ENCODE data around the gene RFNG. TPM values are rescaled to one million over a fixed set of nuclear protein-coding genes. Genes with fewer than 3 reads are reported as not detected.
A peak's percentile ranks its signal among the peaks of the same experiment; 100 is the strongest.

Gene RFNG
- total RNA-seq, 4 donors from 2014 or later, result 33.2 to 92.0 (median 48.8) TPM

DNA sequence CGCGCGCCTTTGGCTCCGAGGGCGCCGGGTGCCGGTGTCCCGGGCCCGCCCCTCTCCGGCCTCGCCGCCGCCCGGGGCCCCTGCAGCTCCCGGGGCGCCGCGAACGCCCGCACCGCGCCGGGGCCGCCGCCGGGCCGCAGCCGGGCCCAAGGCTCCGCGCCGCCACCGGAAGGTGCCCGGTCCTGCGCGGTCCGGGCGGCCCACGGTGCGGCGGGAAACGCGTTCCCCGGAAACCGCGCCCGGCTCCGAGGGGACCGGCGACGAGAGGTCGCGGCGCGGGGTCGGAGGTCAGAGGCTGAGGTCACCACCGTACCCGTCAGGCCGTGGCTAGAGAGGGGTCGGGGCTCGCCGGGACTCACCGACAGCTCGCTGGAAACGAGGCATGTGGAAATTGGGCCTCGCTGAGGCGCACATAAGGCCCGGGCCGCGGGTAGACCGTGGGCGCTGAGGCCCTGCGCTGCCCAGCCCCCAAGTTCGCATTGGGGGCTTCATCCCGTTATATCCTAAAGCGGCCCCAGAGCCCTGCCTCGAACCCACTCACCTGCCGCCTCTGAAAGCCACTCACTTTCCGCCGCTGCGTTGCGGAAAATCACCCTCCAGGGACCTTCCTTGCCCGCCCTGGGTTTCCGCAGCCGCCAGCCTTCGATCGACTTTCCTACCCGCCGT, 14.2 kb upstream of the RFNG start, which contains the start of gene DUS1L:
Gene DUS1L (minus strand): TSS at position 167 of the 666 bp plus-strand sequence. CDS start 745 bp downstream, outside the sequence.
- DNase-seq, result peak; percentile 67
- Histone ChIP-seq H3K27me3 (no peaks in the 10 kb centered on the region), H3K27ac (peak within 1 kb of the TSS; percentile 84 to 92 (median 90)), H3K9me3 (no peaks in the 10 kb centered on the region), H3K4me1 (peaks cover 13 to 24% (median 23%) of the 10 kb centered on the region in 4 donors), H3K36me3 (no peaks in the 10 kb centered on the region), H3K4me3 (peak within 1 kb of the TSS; percentile 82 to 97 (median 92))
- intact Hi-C loops (cut with DNase I; ENCODE audit: low total_unique reads) (no loop called here), in situ Hi-C loops (cut with MboI; ENCODE audit: low pct_ligation_motif_present in 1 of 4, low pct_unique_long_range_greater_than_20kb in 1 of 4, low sequenced_read_pairs in 3 of 4) (no loop called here)
- TF ChIP-seq EP300 (IDR thresholded peaks at IDR 0.05; ENCODE audit: low read depth) (no peak), POLR2AphosphoS5 (IDR thresholded peaks at IDR 0.05) (peak in 2 of 3 donors; percentile 52 to 61), POLR2A (IDR thresholded peaks at IDR 0.05) (no peak)
- TF ChIP-seq, protein P1, sequence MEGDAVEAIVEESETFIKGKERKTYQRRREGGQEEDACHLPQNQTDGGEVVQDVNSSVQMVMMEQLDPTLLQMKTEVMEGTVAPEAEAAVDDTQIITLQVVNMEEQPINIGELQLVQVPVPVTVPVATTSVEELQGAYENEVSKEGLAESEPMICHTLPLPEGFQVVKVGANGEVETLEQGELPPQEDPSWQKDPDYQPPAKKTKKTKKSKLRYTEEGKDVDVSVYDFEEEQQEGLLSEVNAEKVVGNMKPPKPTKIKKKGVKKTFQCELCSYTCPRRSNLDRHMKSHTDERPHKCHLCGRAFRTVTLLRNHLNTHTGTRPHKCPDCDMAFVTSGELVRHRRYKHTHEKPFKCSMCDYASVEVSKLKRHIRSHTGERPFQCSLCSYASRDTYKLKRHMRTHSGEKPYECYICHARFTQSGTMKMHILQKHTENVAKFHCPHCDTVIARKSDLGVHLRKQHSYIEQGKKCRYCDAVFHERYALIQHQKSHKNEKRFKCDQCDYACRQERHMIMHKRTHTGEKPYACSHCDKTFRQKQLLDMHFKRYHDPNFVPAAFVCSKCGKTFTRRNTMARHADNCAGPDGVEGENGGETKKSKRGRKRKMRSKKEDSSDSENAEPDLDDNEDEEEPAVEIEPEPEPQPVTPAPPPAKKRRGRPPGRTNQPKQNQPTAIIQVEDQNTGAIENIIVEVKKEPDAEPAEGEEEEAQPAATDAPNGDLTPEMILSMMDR (IDR thresholded peaks at IDR 0.05), result peak in 1 of 5 experiments; percentile 8
- 25% methylated on average over 40 of the region's 88 CpGs; no CpG with 5 or more reads in 1 of the 2 donors for WGBS, 2 donors (ENCODE audit: low coverage in 1 of 2)

DNA sequence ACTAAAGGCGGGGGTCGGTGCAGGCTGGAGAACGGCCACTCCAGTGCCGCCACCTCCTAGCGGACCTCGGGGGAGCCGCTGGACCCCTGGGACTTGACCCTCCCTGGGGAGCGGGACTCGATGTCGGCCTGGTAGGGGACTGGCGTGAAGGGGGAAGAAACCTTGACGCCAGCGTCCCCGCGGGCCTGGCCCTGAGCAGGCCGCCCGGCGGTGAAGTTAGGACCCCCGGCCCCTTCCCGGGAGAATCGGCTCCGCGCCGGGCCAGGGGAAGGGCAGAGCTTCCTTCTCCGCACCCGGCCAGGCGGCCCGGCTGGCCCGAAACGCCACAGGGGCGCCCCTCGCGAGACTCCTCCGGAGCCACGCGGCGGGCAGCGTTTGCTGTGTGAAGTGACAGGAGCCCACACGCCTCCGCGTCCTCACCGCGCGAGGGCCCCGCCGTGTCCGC, 13.6 kb upstream of the RFNG start:
- TF ChIP-seq POLR2AphosphoS5 (IDR thresholded peaks at IDR 0.05), result no peak
- no peak for TF ChIP-seq EP300 (IDR thresholded peaks at IDR 0.05; ENCODE audit: low read depth)
- TF ChIP-seq, protein P1 (IDR thresholded peaks at IDR 0.05), result no peak
- TF ChIP-seq POLR2A (IDR thresholded peaks at IDR 0.05), result no peak
- Histone ChIP-seq H3K9me3 (no peaks in the 10 kb centered on the region), H3K4me1 (peaks cover 13 to 24% (median 23%) of the 10 kb centered on the region in 4 donors), H3K27me3 (no peaks in the 10 kb centered on the region), H3K4me3 (peak overlapping the region; percentile 82 to 97 (median 92)), H3K36me3 (no peaks in the 10 kb centered on the region), H3K27ac (peak overlapping the region; percentile 84 to 92 (median 90))
- intact Hi-C loops (cut with DNase I; ENCODE audit: low total_unique reads) (no loop called here), in situ Hi-C loops (cut with MboI; ENCODE audit: low pct_ligation_motif_present in 1 of 4, low pct_unique_long_range_greater_than_20kb in 1 of 4, low sequenced_read_pairs in 3 of 4) (no loop called here)
- no peak for DNase-seq
- WGBS, 2 donors (ENCODE audit: low coverage in 1 of 2), result 0% methylated on average over 15 of the region's 47 CpGs; no CpG with 5 or more reads in 1 of the 2 donors

DNA sequence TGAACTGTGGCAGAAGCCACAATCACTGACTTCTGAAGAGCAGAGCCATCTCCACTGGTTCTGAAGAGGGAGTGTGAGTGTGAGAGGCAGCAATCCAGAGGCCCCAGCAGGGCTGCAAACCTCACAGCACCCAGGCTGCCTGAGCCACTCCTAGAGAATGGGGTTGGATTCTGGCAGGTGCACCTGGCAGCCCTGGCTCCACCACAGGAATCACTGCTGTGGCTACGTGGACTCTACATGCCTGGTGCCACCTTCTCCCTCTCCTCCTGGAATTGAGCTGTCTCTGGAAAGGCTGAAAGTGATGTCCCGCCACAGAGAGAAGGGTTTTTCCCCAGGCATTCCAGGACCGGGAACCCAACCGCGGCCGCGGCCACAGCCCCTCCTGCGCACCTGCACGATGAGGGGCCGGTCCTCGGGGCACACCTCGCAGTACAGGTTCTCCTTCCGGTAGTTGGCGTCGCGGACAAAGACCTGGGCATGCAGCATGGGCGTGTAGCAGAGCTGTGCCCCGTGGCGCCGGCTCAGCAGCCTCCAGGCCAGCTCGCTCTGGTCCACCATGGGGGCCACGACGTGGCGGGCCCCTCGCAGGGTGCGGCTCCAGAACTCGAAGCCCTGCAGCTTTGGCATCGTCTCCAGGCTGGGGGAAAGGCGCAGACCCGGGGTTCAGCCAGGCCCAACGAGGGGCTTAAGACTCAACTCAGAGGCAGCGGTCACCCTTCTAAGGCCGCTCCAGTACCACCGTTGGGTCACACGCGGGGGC, 13.0 kb upstream of the RFNG start:
- TF ChIP-seq POLR2AphosphoS5 (IDR thresholded peaks at IDR 0.05), result peak in 1 of 3 donors; percentile 33
- TF ChIP-seq, protein P1 (IDR thresholded peaks at IDR 0.05), result no peak
- TF ChIP-seq POLR2A (IDR thresholded peaks at IDR 0.05), result peak; percentile 43
- TF ChIP-seq EP300 (IDR thresholded peaks at IDR 0.05; ENCODE audit: low read depth), result no peak
- intact Hi-C loops (cut with DNase I; ENCODE audit: low total_unique reads), result no loop called here
- peak; percentile 64 for DNase-seq
- peak overlapping the region; percentile 84 to 92 (median 90) for H3K27ac ChIP-seq
- no peaks in the 10 kb centered on the region for H3K27me3 ChIP-seq
- no peaks in the 10 kb centered on the region for H3K36me3 ChIP-seq
- peaks cover 13 to 24% (median 23%) of the 10 kb centered on the region in 4 donors for H3K4me1 ChIP-seq
- 26% methylated on average over 34 of the region's 36 CpGs; no CpG with 5 or more reads in 1 of the 2 donors for WGBS, 2 donors (ENCODE audit: low coverage in 1 of 2)
- in situ Hi-C loops (cut with MboI; ENCODE audit: low pct_ligation_motif_present in 1 of 4, low pct_unique_long_range_greater_than_20kb in 1 of 4, low sequenced_read_pairs in 3 of 4), result no loop called here
- peak overlapping the region; percentile 82 to 97 (median 92) for H3K4me3 ChIP-seq
- H3K9me3 ChIP-seq, result no peaks in the 10 kb centered on the region

Measured in transverse colon (tissue), 4 donors.